T-helper 1 cell (primary cell): ENCODE data around the gene UBE2R2.
"Not testable (repeated sequence)": the region's sequence is repeated elsewhere in the genome, so short reads cannot be mapped to it uniquely, and the experiment has no call there.

Experiments used
- DNase-seq, 5 donors: peaks; one replicate each; pipeline ENCODE4 v3.0.0-alpha.2; 2012 to 2020

The UBE2R2 gene

DNA sequence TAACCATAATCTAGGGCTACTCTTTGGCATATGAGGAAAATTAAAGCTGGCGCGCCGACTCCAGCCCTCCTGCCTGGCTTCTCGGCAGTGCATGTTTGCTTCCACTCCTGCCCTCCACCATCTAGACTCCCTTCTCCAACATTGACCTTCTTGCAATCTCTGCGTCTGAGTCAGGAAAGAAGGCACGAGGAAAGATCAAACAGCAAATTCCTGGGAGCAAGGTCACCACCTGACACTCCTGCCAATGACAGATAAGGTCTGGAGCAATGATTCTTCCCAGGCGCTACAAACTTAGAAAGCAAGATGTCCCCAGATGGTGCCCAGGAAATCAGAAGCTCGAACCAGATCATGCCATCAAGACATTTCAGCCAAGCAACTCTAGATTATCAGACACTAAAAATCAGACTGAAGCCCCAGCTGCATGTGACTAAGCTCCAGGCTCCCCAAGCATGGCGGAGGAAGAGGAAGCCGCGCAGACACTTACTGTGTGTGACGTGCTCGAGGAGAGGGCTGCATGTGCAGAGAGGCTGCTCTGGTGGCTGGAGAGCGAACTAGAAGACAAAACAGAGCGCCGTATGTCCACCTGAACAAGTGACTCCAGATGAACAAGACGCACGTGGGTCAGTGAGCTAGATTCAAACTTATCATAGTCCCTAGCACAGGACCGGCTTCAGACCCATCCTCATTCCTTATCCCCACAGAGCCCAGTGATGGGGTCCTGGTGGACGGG, 115.3 kb downstream of the UBE2R2 start:
- no peak for DNase-seq

DNA sequence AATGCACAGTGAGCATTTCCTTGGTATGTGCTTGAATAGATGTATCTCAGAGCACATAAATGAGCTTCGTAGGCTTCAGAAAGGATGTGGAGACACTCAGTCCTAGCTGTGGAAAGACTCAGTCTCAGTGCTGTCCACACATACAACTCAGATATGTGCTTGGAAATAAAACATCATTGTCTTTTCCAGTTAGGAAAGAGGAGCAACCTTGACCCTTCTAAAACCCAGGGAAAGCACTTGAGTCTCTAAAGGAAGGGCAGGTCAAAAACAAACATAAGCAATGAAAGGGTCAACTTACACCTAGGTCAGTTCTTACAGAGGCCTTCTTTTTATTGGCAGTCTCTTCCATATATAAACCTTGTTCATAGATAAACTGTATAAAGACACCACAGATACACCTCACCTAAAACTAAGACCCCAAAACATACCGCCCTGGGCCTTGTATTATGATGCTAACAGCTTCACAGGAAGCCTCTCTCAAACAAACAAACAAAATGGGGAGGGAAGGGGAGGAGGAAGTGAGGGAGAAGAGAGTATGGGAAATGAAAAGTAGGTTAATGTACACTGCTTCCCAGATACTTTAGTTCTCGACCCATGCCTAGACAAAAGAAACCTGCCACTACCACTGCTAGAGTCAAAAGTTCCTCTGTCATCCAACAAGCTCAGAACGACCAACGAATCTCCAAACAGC, 117.4 kb downstream of the UBE2R2 start:
- DNase-seq = no peak

DNA sequence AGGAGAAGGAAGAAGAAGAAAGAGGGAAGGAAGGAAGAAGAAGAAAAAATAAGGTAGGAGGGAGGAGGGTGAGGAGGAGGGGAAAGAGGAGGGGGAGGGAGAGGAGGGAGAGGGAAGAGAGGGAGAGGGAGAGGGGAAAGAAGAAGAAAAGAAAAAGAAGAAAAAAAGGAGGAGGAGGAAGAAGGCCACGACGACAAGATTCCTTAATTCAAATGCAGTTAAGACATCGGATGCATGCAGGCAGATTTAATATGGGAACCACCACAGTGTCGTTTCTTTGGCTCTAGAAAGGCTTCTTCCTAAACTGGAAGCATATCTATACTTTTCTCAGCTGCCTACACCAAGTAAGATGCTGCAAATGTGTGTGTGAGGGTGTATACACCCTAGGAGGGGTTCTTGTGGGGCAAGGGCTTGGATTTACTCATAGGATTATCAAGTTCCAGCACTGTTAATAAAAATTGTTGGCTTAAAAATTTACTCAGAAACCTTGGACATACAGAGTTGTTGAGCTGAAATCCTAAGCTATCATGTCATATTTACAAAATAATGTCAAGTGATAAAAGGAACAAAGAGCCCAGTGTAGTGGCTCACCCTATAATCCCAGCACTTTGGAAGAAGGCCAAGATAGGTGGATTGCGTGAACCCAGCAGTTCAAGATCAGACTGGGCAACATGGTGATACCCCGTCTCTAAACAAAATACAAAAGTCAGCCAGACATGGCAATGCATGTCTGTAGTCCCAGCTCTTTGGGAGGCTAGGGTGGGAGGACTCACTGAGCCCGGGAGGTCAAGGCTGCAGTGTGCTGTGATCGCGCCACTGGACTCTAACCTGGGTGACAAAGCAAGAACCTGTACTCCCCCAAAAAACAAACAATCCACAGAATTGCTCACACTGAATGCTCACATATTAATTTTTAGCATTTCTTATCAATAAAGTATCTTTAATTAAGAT, 123.2 kb downstream of the UBE2R2 start:
- DNase-seq = no peak

DNA sequence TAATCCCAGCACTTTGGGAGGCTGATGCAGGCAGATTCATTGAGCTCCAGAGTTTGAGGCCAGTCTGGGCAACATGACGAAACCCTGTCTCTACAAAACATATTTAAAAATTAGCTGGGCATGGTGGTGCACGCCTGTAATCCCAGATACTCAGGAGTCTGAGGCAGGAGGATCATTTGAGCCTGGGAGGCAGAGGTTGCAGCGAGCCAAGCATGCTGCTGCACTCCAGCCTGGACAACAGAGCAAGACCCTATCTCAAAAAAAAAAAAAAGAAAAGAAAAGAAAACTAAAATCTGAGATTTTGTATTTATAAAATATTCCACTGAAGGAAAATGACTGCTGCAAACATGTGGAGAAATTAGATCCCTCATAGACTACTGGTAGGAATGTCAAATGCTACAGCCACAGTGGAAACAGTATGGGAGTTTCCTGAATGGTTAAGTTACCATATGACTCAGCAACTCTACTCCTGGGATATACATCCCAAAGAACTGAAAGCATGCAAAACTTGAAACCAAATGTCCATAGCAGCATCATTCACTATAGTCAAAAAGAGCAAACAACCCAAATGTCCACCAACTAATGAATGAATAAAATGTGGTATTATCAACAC, 125.6 kb downstream of the UBE2R2 start:
- no peak for DNase-seq

DNA sequence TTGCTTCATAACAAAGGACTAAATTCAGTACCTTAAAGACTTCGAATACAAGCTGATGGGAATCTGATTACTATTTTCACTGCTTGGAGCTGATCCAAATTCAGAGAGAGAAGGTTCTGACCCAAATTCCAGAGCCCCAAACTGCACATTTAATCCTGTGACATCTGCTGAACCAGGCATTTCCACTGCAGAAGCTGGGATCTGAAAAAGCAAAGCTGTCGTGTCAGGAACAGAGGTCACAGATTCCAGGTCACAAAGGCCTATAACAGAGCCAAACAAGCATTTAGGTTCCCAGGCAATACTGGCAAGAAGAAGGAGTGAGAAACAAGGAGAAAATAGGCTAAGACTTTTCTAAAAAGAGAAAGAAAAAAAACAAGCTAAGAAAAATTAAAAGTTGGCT, 126.4 kb downstream of the UBE2R2 start:
- no peak for DNase-seq

DNA sequence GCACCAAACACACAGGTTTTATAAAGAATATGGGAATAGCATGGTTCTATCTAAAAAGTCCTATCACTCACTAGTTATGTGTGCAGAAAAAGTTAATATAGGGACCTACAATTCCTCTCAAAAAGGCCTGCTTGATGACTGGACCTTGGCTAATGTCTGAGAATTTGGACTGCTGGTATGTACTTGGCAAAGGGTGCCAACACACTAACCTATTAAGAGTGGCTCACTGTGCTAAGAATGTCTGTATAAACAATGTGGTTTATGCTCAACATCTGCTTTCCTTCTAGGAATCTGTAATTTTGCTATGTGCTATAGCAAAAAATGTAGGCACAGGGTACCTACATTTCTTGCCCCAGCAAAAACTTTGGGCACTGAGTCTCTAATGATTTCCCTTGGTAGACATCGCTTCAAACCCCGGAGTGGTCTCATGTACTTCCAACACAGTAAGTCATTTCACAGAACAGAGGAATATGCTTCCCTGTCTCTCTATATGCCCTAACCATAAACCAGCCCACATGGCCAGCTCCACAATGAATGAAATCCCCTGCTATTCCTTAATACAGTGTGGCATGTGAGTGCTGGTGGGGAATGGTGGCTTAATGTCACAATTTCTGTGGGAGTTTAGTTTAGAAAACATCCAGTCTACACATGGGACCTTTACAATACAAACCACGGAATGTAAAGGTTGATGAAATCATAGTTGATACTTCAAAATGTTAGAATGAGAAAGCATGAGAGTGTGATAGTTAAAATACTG, 130.0 kb downstream of the UBE2R2 start:
- DNase-seq = no peak

DNA sequence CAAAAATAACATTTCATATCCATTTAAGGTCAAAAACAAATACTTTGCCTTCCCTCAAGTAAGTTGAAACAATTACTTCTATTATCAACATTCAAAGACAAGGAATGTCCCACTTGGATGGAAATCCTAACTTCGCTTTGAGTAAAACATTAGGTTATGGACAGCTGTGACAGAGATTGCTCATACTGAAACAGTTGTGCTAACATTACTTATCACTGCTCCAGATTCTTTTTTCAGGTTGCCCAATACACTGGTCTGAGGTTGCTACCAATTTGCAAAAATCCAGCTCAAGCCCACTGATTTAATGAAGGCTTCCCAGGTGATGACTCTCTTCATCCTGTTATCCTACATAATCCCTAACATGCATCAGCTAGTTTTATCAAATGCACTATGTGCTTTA, 133.4 kb downstream of the UBE2R2 start:
- DNase-seq = no peak

DNA sequence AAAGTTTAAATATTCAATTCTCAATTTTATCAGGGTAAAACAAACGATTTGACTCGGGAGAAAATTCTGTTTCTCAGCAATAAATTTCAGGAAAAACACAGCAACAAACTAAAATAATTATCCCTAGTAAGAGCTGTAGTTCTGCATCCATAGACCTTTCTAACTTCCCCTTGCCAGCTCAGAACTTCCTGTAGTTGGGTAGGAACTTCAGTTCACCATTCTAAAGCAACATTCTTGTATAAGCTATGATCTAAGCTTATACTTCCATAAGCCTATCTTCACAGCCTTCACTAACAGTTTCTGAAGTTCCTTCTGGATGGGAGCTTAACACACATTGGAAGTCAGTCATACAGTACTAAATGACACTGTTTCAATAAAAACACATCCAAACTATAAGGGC, 135.1 kb downstream of the UBE2R2 start:
- DNase-seq = no peak

DNA sequence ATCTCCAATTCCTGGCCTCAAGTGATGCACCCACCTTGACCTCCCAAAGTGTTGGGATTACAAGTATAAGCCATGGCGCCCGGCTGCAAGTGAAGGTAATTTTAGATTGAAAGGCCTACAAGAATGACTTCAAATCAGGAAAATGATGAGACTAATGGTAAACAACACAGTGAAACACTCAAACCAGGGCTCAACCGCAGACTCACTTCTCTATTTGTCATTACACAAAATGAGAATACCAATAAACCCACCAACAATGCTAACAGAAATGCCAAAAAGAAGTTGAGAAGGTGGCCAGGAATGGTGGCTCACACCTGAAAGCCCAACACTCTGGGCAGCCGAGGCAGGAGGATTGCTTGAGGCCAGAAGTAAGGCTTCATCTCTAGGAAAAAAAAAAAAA, 139.6 kb downstream of the UBE2R2 start:
- no peak for DNase-seq

DNA sequence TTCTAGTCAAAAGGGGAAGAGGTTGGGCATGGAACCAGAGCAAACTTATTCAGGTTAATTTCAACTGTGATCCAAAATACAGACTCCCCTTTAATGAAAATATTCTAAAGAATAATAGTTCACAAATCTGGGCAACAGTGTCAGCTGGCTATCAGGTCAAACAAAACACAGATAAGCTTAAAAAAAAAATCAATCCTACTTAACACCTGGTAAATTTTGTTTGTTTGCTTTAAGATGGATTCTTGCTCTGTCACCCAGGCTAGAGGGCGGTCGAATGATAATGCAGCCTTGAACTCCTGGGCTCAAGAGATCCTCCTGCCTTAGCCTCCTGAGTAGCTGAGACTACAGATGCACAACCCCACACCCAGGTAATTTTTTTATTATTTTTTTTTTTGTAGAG, 142.8 kb downstream of the UBE2R2 start:
- no peak for DNase-seq

DNA sequence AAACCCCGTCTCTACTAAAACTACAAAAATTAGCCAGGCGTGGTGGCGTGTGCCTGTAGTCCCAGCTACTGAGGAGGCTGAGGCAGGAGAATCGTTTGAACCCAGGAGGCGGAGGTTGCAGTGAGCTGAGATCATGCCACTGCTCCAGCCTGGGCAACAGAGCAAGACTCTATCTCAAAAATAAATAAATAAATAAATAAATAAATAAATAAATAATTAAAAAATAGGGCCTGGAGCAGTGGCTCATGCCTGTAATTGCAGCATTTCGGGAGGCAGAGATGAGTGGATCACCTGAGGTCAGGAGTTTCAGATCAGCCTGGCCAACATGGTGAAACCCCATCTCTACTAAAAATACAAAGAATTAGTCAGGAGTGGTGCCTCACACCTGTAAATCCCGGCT, 145.5 kb downstream of the UBE2R2 start:
- not testable (repeated sequence) for DNase-seq

DNA sequence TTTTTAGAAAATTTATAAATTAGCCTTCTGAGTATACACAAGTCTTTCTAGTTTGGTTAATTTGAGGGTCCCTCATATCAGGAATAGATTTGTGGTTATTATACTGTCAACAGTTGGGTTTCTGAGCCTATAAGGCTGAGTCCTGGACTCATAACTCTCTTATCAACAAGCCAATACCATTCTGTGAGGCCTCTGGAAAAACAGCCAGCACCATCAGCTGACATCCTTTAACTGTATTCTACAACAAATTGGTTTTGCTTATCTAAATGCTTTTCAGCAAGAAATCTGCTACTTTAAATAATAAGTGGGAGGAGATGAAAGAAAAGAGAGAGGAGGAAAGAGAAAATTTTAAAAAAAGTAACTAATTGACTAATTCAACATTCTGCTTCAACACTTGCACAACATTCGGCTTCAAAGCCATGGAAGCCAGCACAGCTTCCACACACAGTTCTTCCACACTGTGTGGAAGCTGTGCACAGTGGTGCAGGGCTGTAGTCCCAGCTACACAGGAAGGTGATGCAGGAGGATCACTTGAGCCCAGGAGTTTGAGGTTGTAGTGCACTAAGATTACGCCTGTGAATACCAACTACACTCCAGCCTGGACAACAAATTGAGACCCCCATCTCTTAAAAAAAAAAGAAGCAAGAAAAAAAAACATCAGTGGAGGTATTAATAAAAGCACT, 147.3 kb downstream of the UBE2R2 start:
- DNase-seq = no peak
